A549 treated with Hydrocortisone at 1 μM for 4 hours (cell line): Measurements from ENCODE around the gene CLIP2. TPM values are rescaled to one million over a fixed set of nuclear protein-coding genes. Genes with fewer than 3 reads are reported as not detected.

ENCODE experiments used
- total RNA-seq: library from RNA; stranded (reverse); fragments of 200-300 nt; extraction: Qiagen RNA extraction; gene quantifications from 5 replicates; pipeline ENCODE4 v1.2.3, GENCODE V29; 2022

The CLIP2 gene
- 12.1 to 16.6 TPM (median 14.0 TPM) in 5 replicates for total RNA-seq

GRCh38 chr7:74289018-74289658 lies at the start of gene CLIP2:
TSS of gene CLIP2 (plus strand) at chr7:74289407. CDS start at chr7:74317547, 28,140 bp downstream.

GRCh38 chr7:74254129-74254857 lies 34.9 kb upstream of the CLIP2 start, which contains the start of gene RFC2:
TSS of gene RFC2 (minus strand) at chr7:74254399. CDS start at chr7:74254383, 16 bp downstream.

GRCh38 chr7:74453322-74454011 lies 164.3 kb downstream of the CLIP2 start, which contains the start of gene GTF2IRD1:
TSS of gene GTF2IRD1 (plus strand) at chr7:74453906. CDS start at chr7:74508081, 54,175 bp downstream.

Other genes starting within 250 kb of the CLIP2 start
- 29.7 to 34.2 TPM (median 32.1 TPM) in 5 replicates for gene LIMK1, start 205.6 kb upstream of the CLIP2 start, total RNA-seq
- 295 to 366 TPM (median 300 TPM) in 5 replicates for gene EIF4H, start 115.1 kb upstream of the CLIP2 start, total RNA-seq
- gene LAT2, start 79.4 kb upstream of the CLIP2 start, total RNA-seq: 0.66 to 1.2 TPM (median 0.83 TPM) in 5 replicates
- 52.4 to 62.4 TPM (median 54.2 TPM) in 5 replicates for gene RFC2, start 35.0 kb upstream of the CLIP2 start, total RNA-seq
- gene GTF2IRD1, start 164.5 kb downstream of the CLIP2 start, total RNA-seq: 19.3 to 26.4 TPM (median 24.1 TPM) in 5 replicates